HepG2 (cell line): ENCODE data around the gene RXYLT1.

Experiments
- YY1 ChIP-seq: IDR thresholded peaks from 2 replicates; pipeline ENCODE4 v1.6.1; 2011; ENCODE audit warnings: low read length, low read depth, moderate library complexity, mild to moderate bottlenecking; ENCODE audit not compliant: insufficient read depth, insufficient replicate concordance
- ZBTB42 ChIP-seq: sonication (generic); formaldehyde crosslinking; IDR thresholded peaks from 2 replicates; pipeline ENCODE4 v1.5.0; 2020; ENCODE audit warnings: mild to moderate bottlenecking, missing genetic modification reagents

- TF ChIP-seq ZBTB42 (CRISPR knock-in tag) (no peak), YY1 (no peak)
Observed at GRCh38 chr12:63836046-63836445, 56.3 kb downstream of the RXYLT1 start.
